Caco-2 (cell line): ENCODE data around the gene SECTM1. TPM values are rescaled to one million over a fixed set of nuclear protein-coding genes. Genes with fewer than 3 reads are reported as not detected.

Experiments used
- BruUV-seq: library from RNA; stranded (reverse); fragments of 400-500 nt; replicated peaks from 2 replicates; lab custom pipeline; 2021; lab: Mats Ljungman, UMichigan
- CTCF ChIA-PET: fragments of 300-600 bp; sonication (Branson Sonifier 250); formaldehyde crosslinking; loops from one replicate; lab custom pipeline; 2022; ENCODE audit warnings: antibody characterized with exemption; lab: Charles Lee
- POLR2A ChIA-PET: fragments of 300-600 bp; sonication (Branson Sonifier 250); formaldehyde crosslinking; loops from one replicate; lab custom pipeline; 2022; ENCODE audit warnings: antibody characterized with exemption; lab: Charles Lee
- DNase-seq, 2 experiments: peaks; one replicate each; pipeline versions ENCODE4 v3.0.0 to v3.0.0-alpha.2; 2020 to 2022
- H3K27me3 ChIP-seq: replicated peaks from 2 replicates; pipeline ENCODE4 v1.6.0; 2011; ENCODE audit warnings: low read length; ENCODE audit not compliant: control insufficient read depth, insufficient read depth
- H3K36me3 ChIP-seq: 2 replicates; pipeline ENCODE4 v1.5.1; 2011; ENCODE audit warnings: low read length; ENCODE audit not compliant: control insufficient read depth, insufficient read depth
- H3K4me1 ChIP-seq: fragments of 250-450 bp; sonication (Bioruptor Pico); 2 replicates; pipeline ENCODE4 v1.5.1; 2020; ENCODE audit warnings: mild to moderate bottlenecking
- H3K4me3 ChIP-seq: 2 replicates; pipeline ENCODE4 v1.5.1; 2011; ENCODE audit warnings: low read depth, mild to moderate bottlenecking, control low read depth, low read length
- H3K9me3 ChIP-seq: fragments of 250-450 bp; sonication (Bioruptor Pico); 2 replicates; pipeline ENCODE4 v1.5.1; 2020; ENCODE audit warnings: mild to moderate bottlenecking, moderate library complexity
- H3K27ac Mint-ChIP-seq: one replicate; pipeline ENCODE4 v1.8.0; 2022; ENCODE audit warnings: mixed read lengths; ENCODE audit not compliant: unreplicated experiment
- H3K27me3 Mint-ChIP-seq: one replicate; pipeline ENCODE4 v1.8.0; 2022; ENCODE audit warnings: mixed read lengths; ENCODE audit not compliant: insufficient read depth, unreplicated experiment
- H3K36me3 Mint-ChIP-seq: one replicate; pipeline ENCODE4 v1.8.0; 2022; ENCODE audit warnings: mild to moderate bottlenecking, mixed read lengths; ENCODE audit not compliant: insufficient read depth, unreplicated experiment
- H3K4me1 Mint-ChIP-seq: one replicate; pipeline ENCODE4 v1.8.0; 2022; ENCODE audit warnings: low read depth, mixed read lengths; ENCODE audit not compliant: unreplicated experiment
- H3K4me3 Mint-ChIP-seq: one replicate; pipeline ENCODE4 v1.8.0; 2022; ENCODE audit warnings: mild to moderate bottlenecking, moderate library complexity, mixed read lengths; ENCODE audit not compliant: unreplicated experiment
- H3K9me3 Mint-ChIP-seq: one replicate; pipeline ENCODE4 v1.8.0; 2022; ENCODE audit warnings: mixed read lengths; ENCODE audit not compliant: unreplicated experiment
- CTCF ChIP-seq, 2 experiments: fragments of 200-600 bp in 1 of 2; IDR thresholded peaks; 1 replicate in 1 of 2; 2 replicates in 1 of 2; pipeline versions ENCODE4 v1.5.1 to v1.8.0; 2011 to 2022; ENCODE audit warnings: antibody characterized with exemption in 1 of 2, control low read depth in 1 of 2, inconsistent platforms in 1 of 2, low read depth in 1 of 2, low read length in 1 of 2, mild to moderate bottlenecking in 1 of 2, moderate library complexity in 1 of 2; ENCODE audit not compliant: insufficient read depth in 1 of 2, severe bottlenecking in 1 of 2, unreplicated experiment in 1 of 2
- intact Hi-C: fragments of 100-400 bp; cut with micrococcal nuclease; formaldehyde crosslinking; loops from one replicate; pipeline ENCODE4 v1.10.0; 2022; ENCODE audit not compliant: unreplicated experiment
- total RNA-seq: library from RNA; stranded (reverse); gene quantifications from 2 replicates; pipeline ENCODE4 v1.2.3, GENCODE V29; 2022

The SECTM1 gene
- total RNA-seq, 1 experiment from 2014 or later: 0.75 TPM

GRCh38 chr17:82328994-82329507 is 4.5 kb downstream of the SECTM1 start:
- H3K4me1 ChIP-seq: peaks cover 28% of the 10 kb centered on the region
- no peaks in the 10 kb centered on the region for H3K9me3 ChIP-seq
- no peaks in the 10 kb centered on the region for H3K4me1 Mint-ChIP-seq
- ChIA-PET POLR2A (no interaction called here), CTCF (interaction anchor here (0.7 kb wide), 1 partner anchor 37 kb away, joined by 3 read pairs; no protein-coding TSS in a partner anchor)
- no peaks in the 10 kb centered on the region for H3K36me3 ChIP-seq
- intact Hi-C loops: no loop called here
- no TSS peak for BruUV-seq
- H3K9me3 Mint-ChIP-seq: no peaks in the 10 kb centered on the region
- H3K4me3 Mint-ChIP-seq: no peak overlapping the region
- TF ChIP-seq CTCF (IDR thresholded peaks at IDR 0.05; ENCODE audit: insufficient read depth in 1 of 2, low read depth in 1 of 2, low read length in 1 of 2, severe bottlenecking in 1 of 2, unreplicated experiment in 1 of 2): no peak
- H3K27ac Mint-ChIP-seq: peak overlapping the region; percentile 32
- H3K27me3 ChIP-seq: no peaks in the 10 kb centered on the region
- no peaks in the 10 kb centered on the region for H3K27me3 Mint-ChIP-seq
- H3K36me3 Mint-ChIP-seq: peaks cover 10% of the 10 kb centered on the region
- DNase-seq: no peak
- no peak overlapping the region for H3K4me3 ChIP-seq

- H3K4me1 ChIP-seq: peaks cover 28% of the 10 kb centered on the region
- no peaks in the 10 kb centered on the region for H3K36me3 ChIP-seq
- peak; percentile 56 to 81 for DNase-seq
- peak overlapping the region; percentile 32 for H3K27ac Mint-ChIP-seq
- ChIA-PET POLR2A (no interaction called here), CTCF (interaction anchor here (0.5 to 0.7 kb wide), 3 partner anchors 28 to 356 kb away, joined by 3 read pairs; no protein-coding TSS in a partner anchor)
- no peaks in the 10 kb centered on the region for H3K27me3 ChIP-seq
- H3K36me3 Mint-ChIP-seq: peaks cover 10% of the 10 kb centered on the region
- no peaks in the 10 kb centered on the region for H3K27me3 Mint-ChIP-seq
- H3K4me3 ChIP-seq: no peak overlapping the region
- intact Hi-C loops: no loop called here
- no TSS peak for BruUV-seq
- no peaks in the 10 kb centered on the region for H3K9me3 ChIP-seq
- H3K4me1 Mint-ChIP-seq: no peaks in the 10 kb centered on the region
- H3K9me3 Mint-ChIP-seq: no peaks in the 10 kb centered on the region
- no peak for TF ChIP-seq CTCF (IDR thresholded peaks at IDR 0.05; ENCODE audit: insufficient read depth in 1 of 2, low read depth in 1 of 2, low read length in 1 of 2, severe bottlenecking in 1 of 2, unreplicated experiment in 1 of 2)
- no peak overlapping the region for H3K4me3 Mint-ChIP-seq
Observed at GRCh38 chr17:82328141-82328993, 5.2 kb downstream of the SECTM1 start.

- Histone ChIP-seq H3K9me3 (no peaks in the 10 kb centered on the region), H3K4me1 (peaks cover 25% of the 10 kb centered on the region), H3K27me3 (no peaks in the 10 kb centered on the region), H3K4me3 (no peak overlapping the region), H3K36me3 (no peaks in the 10 kb centered on the region)
- H3K27ac Mint-ChIP-seq: no peak overlapping the region
- no TSS peak for BruUV-seq
- TF ChIP-seq CTCF (IDR thresholded peaks at IDR 0.05; ENCODE audit: insufficient read depth in 1 of 2, low read depth in 1 of 2, low read length in 1 of 2, severe bottlenecking in 1 of 2, unreplicated experiment in 1 of 2): no peak
- H3K9me3 Mint-ChIP-seq: no peaks in the 10 kb centered on the region
- no peak overlapping the region for H3K4me3 Mint-ChIP-seq
- peaks cover 10% of the 10 kb centered on the region for H3K36me3 Mint-ChIP-seq
- no peak for DNase-seq
- ChIA-PET POLR2A (no interaction called here), CTCF (interaction anchor here (0.7 kb wide), 1 partner anchor 357 kb away, joined by 3 read pairs; no protein-coding TSS in a partner anchor)
- no peaks in the 10 kb centered on the region for H3K4me1 Mint-ChIP-seq
- intact Hi-C loops: no loop called here
- H3K27me3 Mint-ChIP-seq: no peaks in the 10 kb centered on the region
Observed at GRCh38 chr17:82327757-82328140, 5.8 kb downstream of the SECTM1 start.
